Measurements from ENCODE around the gene UNC13B.

The UNC13B gene

DNA sequence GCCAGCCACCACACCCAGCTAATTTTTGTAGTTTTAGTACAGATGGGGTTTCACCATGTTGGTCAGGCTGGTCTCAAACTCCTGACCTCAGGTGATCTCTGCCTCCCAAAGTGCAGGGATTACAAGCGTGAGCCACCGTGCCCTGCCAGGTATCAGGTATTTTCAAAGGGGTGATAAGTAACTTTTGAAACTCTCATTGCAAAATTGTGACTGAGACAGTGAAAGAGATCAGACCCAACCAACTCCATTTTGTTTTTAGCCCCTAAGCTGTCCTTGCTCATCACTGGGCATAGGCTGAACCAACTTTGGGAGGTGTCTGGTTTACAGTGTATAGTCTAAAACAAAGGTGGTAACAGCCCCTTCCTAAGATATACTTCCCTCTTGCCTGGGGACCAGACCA lies 29.3 kb downstream of the UNC13B start:
- no peak overlapping the region for H3K9ac ChIP-seq (ENCODE audit: low read depth, low read length)
- H3K4me2 ChIP-seq (ENCODE audit: low read length), result no peak overlapping the region
- H3K36me3 ChIP-seq (ENCODE audit: insufficient read depth, low read length), result no peaks in the 10 kb centered on the region
- no peaks in the 10 kb centered on the region for H3K9me3 ChIP-seq (replicated peaks; ENCODE audit: low read length)
- H3K4me3 ChIP-seq (ENCODE audit: low read length), result no peak overlapping the region
- H3K4me1 ChIP-seq (ENCODE audit: control insufficient read depth, insufficient read depth, low read length), result peaks cover 7% of the 10 kb centered on the region
- no peaks in the 10 kb centered on the region for H3K27me3 ChIP-seq (ENCODE audit: control insufficient read depth, insufficient read depth, low read length)

DNA sequence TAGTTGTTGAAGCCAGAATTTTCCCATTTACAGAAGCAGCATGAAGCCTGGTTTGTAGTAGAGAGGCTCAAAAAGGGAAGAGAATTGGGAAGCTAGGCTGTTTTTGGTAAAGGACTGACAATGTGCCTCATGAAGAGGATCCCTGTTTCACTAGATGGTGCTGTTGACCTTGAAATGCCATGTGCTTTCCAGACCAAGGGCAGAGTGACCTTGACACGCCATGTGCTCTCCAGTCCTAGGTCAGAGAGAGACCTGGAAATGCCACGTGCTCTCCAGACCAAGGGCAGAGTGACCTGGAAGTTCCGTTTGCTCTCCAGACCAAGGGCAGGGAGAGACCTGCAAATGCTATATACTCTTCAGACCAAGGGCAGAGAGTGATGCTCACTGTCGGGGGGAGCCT lies 32.0 kb downstream of the UNC13B start:
- Histone ChIP-seq H3K27me3 (ENCODE audit: control insufficient read depth, insufficient read depth, low read length) (no peaks in the 10 kb centered on the region), H3K9ac (ENCODE audit: low read depth, low read length) (no peak overlapping the region), H3K36me3 (ENCODE audit: insufficient read depth, low read length) (no peaks in the 10 kb centered on the region), H3K4me3 (ENCODE audit: low read length) (no peak overlapping the region), H3K4me2 (ENCODE audit: low read length) (no peak overlapping the region), H3K9me3 (replicated peaks; ENCODE audit: low read length) (no peaks in the 10 kb centered on the region), H3K4me1 (ENCODE audit: control insufficient read depth, insufficient read depth, low read length) (peaks cover 7% of the 10 kb centered on the region)

DNA sequence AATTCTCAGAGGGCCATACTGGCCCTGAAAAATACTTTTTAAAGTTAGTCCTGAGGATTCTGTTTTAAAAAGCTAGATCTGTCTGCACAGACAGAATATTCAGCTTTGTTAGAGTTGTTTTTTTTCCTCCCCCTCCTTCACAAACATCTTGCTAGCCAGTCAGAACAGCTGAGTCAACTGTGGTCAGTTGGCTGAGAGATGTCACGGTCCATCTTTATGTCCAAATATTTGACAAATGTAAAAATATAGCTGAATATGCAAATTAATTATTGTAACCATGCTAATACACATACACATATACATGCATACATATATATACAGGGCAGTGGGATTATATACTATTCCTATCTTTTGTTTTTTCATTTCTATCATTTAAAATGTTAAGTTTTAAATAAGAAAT lies 33.9 kb downstream of the UNC13B start:
- Histone ChIP-seq H3K4me2 (ENCODE audit: low read length) (peak overlapping the region; percentile 56), H3K9ac (ENCODE audit: low read depth, low read length) (peak overlapping the region; percentile 54), H3K9me3 (replicated peaks; ENCODE audit: low read length) (no peaks in the 10 kb centered on the region), H3K27me3 (ENCODE audit: control insufficient read depth, insufficient read depth, low read length) (no peaks in the 10 kb centered on the region), H3K4me3 (ENCODE audit: low read length) (peak overlapping the region; percentile 32), H3K4me1 (ENCODE audit: control insufficient read depth, insufficient read depth, low read length) (peaks cover 7% of the 10 kb centered on the region), H3K36me3 (ENCODE audit: insufficient read depth, low read length) (no peaks in the 10 kb centered on the region)

DNA sequence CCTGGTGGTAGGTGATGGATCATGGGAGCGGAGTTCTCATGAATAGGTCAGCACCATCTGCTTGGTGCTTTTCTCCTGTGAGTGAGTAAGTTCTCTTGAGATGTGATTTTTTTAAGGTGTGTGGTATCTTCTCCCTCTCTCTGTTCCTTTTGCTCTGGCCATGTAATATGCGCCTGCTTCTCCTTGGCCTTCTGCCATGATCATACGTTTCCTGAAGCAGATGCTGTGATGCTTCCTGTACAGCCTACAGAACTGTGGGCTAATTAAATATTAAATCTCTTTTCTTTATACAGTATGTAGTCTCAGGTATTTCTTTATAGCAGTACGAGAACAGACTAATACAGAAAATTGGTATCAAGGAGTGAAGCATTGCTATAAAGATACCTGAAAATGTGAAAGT lies 36.4 kb downstream of the UNC13B start:
- no peaks in the 10 kb centered on the region for H3K27me3 ChIP-seq (ENCODE audit: control insufficient read depth, insufficient read depth, low read length)
- no peaks in the 10 kb centered on the region for H3K36me3 ChIP-seq (ENCODE audit: insufficient read depth, low read length)
- H3K9me3 ChIP-seq (replicated peaks; ENCODE audit: low read length), result no peaks in the 10 kb centered on the region
- H3K4me2 ChIP-seq (ENCODE audit: low read length), result no peak overlapping the region
- H3K4me3 ChIP-seq (ENCODE audit: low read length), result no peak overlapping the region
- H3K9ac ChIP-seq (ENCODE audit: low read depth, low read length), result no peak overlapping the region
- H3K4me1 ChIP-seq (ENCODE audit: control insufficient read depth, insufficient read depth, low read length), result peaks cover 7% of the 10 kb centered on the region

DNA sequence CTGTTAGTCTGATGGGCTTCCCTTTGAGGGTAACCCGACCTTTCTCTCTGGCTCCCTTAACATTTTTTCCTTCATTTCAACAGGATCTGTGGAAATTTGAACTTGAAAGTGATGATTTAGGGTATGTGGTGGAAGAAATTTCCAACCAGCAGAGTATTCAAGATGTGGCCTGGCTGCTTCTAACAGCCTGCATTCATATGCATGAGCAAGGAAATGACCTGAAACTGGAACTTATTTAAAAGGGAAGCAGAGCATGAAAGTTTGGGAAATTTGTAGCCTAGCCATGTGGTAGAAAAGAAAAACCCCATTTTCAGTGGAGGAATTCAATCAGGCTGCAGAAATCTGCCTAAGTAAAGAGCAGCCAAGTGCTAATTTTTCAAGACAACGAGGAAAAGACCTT lies 41.7 kb downstream of the UNC13B start:
- Histone ChIP-seq H3K9me3 (replicated peaks; ENCODE audit: low read length) (peaks cover 8% of the 10 kb centered on the region), H3K36me3 (ENCODE audit: insufficient read depth, low read length) (no peaks in the 10 kb centered on the region), H3K4me3 (ENCODE audit: low read length) (no peak overlapping the region), H3K4me1 (ENCODE audit: control insufficient read depth, insufficient read depth, low read length) (no peaks in the 10 kb centered on the region), H3K4me2 (ENCODE audit: low read length) (no peak overlapping the region), H3K9ac (ENCODE audit: low read depth, low read length) (no peak overlapping the region), H3K27me3 (ENCODE audit: control insufficient read depth, insufficient read depth, low read length) (no peaks in the 10 kb centered on the region)

DNA sequence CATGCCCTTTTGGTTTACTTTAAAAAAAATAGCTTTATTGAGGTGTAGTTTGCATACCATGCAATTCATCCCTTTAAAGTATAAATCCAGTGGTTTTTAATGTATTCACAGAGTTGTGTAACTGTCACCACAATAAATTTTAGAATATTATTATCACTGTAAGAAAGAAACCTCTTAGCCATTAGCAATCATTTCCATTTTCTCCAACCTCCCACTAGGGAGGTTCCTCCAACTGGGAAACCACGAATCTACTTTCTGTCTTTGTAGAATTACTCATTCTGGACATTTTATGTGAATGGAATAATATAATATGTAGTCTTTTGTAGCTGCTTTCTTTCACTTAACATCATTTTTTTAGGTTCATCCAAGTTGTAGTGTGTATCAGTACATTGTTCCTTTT lies 43.5 kb downstream of the UNC13B start:
- H3K9ac ChIP-seq (ENCODE audit: low read depth, low read length), result no peak overlapping the region
- H3K9me3 ChIP-seq (replicated peaks; ENCODE audit: low read length), result peaks cover 8% of the 10 kb centered on the region
- no peaks in the 10 kb centered on the region for H3K36me3 ChIP-seq (ENCODE audit: insufficient read depth, low read length)
- no peak overlapping the region for H3K4me3 ChIP-seq (ENCODE audit: low read length)
- no peak overlapping the region for H3K4me2 ChIP-seq (ENCODE audit: low read length)
- no peaks in the 10 kb centered on the region for H3K27me3 ChIP-seq (ENCODE audit: control insufficient read depth, insufficient read depth, low read length)
- H3K4me1 ChIP-seq (ENCODE audit: control insufficient read depth, insufficient read depth, low read length), result no peaks in the 10 kb centered on the region

DNA sequence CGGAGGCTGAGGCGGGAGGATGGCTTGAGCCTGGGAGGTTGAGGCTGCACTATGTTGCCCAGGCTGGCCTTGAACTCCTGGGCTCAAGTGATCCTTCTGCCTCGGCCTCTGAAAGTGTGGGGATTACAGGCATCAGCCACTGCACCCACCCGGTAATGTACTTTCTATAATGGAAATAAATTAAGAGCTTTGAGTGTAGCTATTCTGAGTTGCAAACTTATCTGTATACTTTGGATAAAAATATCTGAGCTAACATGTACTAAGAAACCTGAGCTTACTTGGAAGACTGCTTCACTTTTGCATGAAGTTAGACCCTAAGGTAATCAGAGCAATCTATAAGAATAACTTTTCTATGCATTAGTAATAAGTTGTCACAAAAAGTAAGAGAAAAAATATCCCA lies 50.0 kb downstream of the UNC13B start:
- H3K4me3 ChIP-seq (ENCODE audit: low read length), result no peak overlapping the region
- no peaks in the 10 kb centered on the region for H3K9me3 ChIP-seq (replicated peaks; ENCODE audit: low read length)
- H3K36me3 ChIP-seq (ENCODE audit: insufficient read depth, low read length), result no peaks in the 10 kb centered on the region
- no peak overlapping the region for H3K4me2 ChIP-seq (ENCODE audit: low read length)
- H3K9ac ChIP-seq (ENCODE audit: low read depth, low read length), result no peak overlapping the region
- H3K27me3 ChIP-seq (ENCODE audit: control insufficient read depth, insufficient read depth, low read length), result no peaks in the 10 kb centered on the region
- H3K4me1 ChIP-seq (ENCODE audit: control insufficient read depth, insufficient read depth, low read length), result no peaks in the 10 kb centered on the region

DNA sequence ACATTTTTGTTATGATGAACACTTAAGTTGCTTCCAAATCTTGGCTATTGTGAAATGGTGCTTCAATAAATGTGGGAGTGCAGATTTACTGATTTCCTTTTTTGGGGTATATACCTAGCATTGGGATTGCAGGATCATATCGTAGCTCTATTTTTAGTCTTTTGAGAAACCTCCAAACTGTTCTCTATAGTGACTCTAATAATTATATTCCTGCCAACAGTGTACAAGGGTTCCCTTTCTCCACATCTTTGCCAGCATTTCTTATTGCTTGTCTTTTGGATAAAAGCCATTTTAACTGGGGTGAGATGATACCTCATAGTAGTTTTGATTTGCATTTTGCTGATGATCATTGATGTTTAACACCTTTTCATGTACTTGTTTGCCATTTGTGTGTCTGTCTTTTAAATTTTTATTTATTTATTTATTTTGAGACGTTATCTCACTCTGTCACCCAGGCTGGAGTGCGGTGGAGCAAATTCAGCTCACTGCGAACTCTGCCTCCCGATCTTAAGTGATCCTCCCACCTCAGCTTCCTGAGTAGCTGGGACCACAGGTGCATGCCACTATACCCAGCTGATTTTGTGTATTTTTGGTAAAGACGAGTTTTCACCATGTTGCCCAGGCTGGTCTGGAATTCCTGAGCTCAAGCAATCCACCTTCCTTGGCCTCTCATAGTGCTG lies 59.0 kb downstream of the UNC13B start:
- Histone ChIP-seq H3K4me3 (ENCODE audit: low read length) (no peak overlapping the region), H3K9ac (ENCODE audit: low read depth, low read length) (no peak overlapping the region), H3K27me3 (ENCODE audit: control insufficient read depth, insufficient read depth, low read length) (no peaks in the 10 kb centered on the region), H3K36me3 (ENCODE audit: insufficient read depth, low read length) (no peaks in the 10 kb centered on the region), H3K9me3 (replicated peaks; ENCODE audit: low read length) (peaks cover 4% of the 10 kb centered on the region), H3K4me1 (ENCODE audit: control insufficient read depth, insufficient read depth, low read length) (no peaks in the 10 kb centered on the region), H3K4me2 (ENCODE audit: low read length) (no peak overlapping the region)

DNA sequence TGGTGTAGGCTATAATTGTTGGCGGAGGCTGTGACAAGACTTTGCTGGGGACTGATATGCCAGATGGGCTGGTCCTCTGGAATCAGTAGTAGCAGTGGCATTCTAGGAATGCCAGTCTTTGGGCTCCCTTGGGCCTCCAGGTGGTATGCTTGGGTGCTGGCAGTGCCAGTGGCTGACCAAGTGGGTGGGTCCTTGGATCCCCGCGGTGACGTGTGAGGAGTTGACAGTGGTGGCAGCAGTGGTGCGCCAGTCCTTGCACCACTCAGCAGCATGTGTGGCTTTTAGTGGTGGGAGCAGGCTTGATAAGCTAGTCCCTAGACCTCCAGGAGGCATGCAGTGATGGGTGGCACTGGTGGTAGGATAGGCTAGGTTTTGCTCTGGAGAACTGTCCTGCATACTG lies 63.9 kb downstream of the UNC13B start:
- no peaks in the 10 kb centered on the region for H3K36me3 ChIP-seq (ENCODE audit: insufficient read depth, low read length)
- no peak overlapping the region for H3K9ac ChIP-seq (ENCODE audit: low read depth, low read length)
- H3K9me3 ChIP-seq (replicated peaks; ENCODE audit: low read length), result peaks cover 4% of the 10 kb centered on the region
- no peaks in the 10 kb centered on the region for H3K27me3 ChIP-seq (ENCODE audit: control insufficient read depth, insufficient read depth, low read length)
- no peak overlapping the region for H3K4me2 ChIP-seq (ENCODE audit: low read length)
- no peak overlapping the region for H3K4me3 ChIP-seq (ENCODE audit: low read length)
- H3K4me1 ChIP-seq (ENCODE audit: control insufficient read depth, insufficient read depth, low read length), result no peaks in the 10 kb centered on the region

DNA sequence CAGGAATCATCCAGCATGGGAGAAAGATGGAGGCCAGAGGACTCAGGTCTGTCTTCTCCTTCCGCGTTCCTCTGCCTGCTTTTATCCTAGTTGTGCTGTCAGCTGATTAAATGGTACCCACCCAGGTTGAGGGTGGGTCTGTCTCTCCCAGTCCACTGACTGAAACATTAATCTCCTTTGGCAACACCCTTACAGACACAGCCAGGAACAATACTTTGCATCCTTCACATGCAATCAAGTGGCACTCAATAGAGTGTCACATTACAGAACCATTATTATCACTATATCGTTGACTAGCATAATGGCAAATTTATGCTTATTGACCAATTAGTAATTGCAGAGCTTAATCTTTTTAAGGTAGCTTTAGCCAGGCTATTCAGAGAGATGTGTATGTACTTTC lies 64.8 kb downstream of the UNC13B start:
- Histone ChIP-seq H3K36me3 (ENCODE audit: insufficient read depth, low read length) (no peaks in the 10 kb centered on the region), H3K27me3 (ENCODE audit: control insufficient read depth, insufficient read depth, low read length) (no peaks in the 10 kb centered on the region), H3K4me3 (ENCODE audit: low read length) (no peak overlapping the region), H3K9me3 (replicated peaks; ENCODE audit: low read length) (peaks cover 4% of the 10 kb centered on the region), H3K4me1 (ENCODE audit: control insufficient read depth, insufficient read depth, low read length) (no peaks in the 10 kb centered on the region), H3K4me2 (ENCODE audit: low read length) (no peak overlapping the region), H3K9ac (ENCODE audit: low read depth, low read length) (no peak overlapping the region)

DNA sequence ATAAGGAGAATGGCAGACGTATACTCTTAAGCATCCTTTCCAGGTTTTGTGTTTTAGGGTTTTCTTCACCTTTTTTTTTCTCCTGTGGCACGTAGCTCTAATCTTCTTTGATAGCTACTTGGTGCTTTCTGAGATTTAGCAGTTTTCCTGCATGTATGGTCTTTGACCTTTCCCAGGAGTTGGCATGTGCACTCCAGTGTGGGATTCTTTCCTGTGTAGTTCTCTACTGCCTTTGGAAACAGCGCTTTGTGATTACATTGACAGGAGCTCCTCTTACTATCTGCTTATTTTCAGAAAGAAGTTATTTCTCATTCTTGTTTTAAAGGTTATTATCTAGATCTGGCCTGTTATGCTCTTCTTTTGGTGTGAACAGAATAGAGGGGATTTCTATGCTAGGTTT lies 65.5 kb downstream of the UNC13B start:
- Histone ChIP-seq H3K27me3 (ENCODE audit: control insufficient read depth, insufficient read depth, low read length) (no peaks in the 10 kb centered on the region), H3K4me1 (ENCODE audit: control insufficient read depth, insufficient read depth, low read length) (no peaks in the 10 kb centered on the region), H3K9ac (ENCODE audit: low read depth, low read length) (no peak overlapping the region), H3K4me3 (ENCODE audit: low read length) (no peak overlapping the region), H3K36me3 (ENCODE audit: insufficient read depth, low read length) (no peaks in the 10 kb centered on the region), H3K4me2 (ENCODE audit: low read length) (no peak overlapping the region), H3K9me3 (replicated peaks; ENCODE audit: low read length) (peaks cover 4% of the 10 kb centered on the region)

DNA sequence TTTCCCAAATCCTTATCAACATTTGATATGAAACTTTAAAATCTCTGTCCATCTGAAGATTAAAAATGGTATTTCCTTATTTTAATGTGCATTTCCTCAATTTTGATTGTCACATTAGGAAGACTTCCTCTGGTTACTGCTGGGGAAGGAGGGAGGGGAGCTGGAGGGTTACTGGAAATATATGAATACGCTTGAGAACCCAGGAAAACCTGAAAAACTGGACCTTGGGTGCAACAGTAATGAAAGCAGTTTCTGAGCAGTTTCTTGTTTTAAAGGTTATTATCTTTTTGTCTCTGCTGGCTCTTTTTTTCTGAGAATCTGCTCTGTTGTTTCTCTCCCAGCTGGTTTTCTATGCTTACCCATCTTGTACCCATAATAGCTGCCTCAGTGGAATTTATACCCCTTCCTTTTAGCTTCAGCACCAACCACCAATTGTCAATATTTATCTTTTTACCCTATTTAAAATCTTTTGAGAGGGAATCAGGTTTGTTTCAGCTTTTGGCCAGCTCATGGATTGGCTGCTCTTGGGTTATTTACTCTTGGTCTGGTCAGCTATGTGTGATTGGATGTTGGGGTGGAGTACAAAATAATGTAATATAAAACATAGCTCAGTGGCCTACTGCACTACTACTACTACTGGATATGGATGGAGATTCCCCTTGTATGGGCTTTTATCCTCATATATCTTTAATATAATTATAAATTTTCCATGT lies 67.4 kb downstream of the UNC13B start:
- Histone ChIP-seq H3K9ac (ENCODE audit: low read depth, low read length) (no peak overlapping the region), H3K4me1 (ENCODE audit: control insufficient read depth, insufficient read depth, low read length) (no peaks in the 10 kb centered on the region), H3K4me3 (ENCODE audit: low read length) (no peak overlapping the region), H3K36me3 (ENCODE audit: insufficient read depth, low read length) (no peaks in the 10 kb centered on the region), H3K9me3 (replicated peaks; ENCODE audit: low read length) (no peaks in the 10 kb centered on the region), H3K27me3 (ENCODE audit: control insufficient read depth, insufficient read depth, low read length) (no peaks in the 10 kb centered on the region), H3K4me2 (ENCODE audit: low read length) (no peak overlapping the region)
